GM23338 (cell line): ENCODE results near the gene URI1. TPM values are rescaled to one million over a fixed set of nuclear protein-coding genes. Genes with fewer than 3 reads are reported as not detected.

Experiments used
- ATAC-seq: fragments of 200-7000 bp; cut with Tn5 transposase; 3 replicates; pipeline ENCODE4 v1.9.1; 2020
- DNase-seq: peaks from one replicate; pipeline ENCODE4 v3.0.0-alpha.2; 2015; ENCODE audit warnings: low spot score
- H2AFZ ChIP-seq: fragments of 200-600 bp; sonication (generic); 2 replicates; pipeline ENCODE4 v1.8.0; 2016; ENCODE audit warnings: antibody characterized with exemption, mild to moderate bottlenecking, moderate library complexity
- H3F3A ChIP-seq: fragments of 200-600 bp; sonication (generic); replicated peaks from 2 replicates; pipeline ENCODE4 v1.8.0; 2017; ENCODE audit warnings: antibody characterized with exemption, mixed run types, low read depth
- H3K27ac ChIP-seq: fragments of 200-600 bp; sonication (generic); 2 replicates; pipeline ENCODE4 v1.6.1; 2016; ENCODE audit warnings: low read depth
- H3K27me3 ChIP-seq: fragments of 200-600 bp; sonication (generic); 2 replicates; pipeline ENCODE4 v1.8.0; 2016; ENCODE audit warnings: mild to moderate bottlenecking, mixed run types, moderate library complexity; ENCODE audit not compliant: insufficient read depth
- H3K36me3 ChIP-seq: fragments of 200-600 bp; sonication (generic); 2 replicates; pipeline ENCODE4 v1.8.0; 2016; ENCODE audit warnings: mild to moderate bottlenecking; ENCODE audit not compliant: insufficient read depth
- H3K4me1 ChIP-seq: fragments of 200-600 bp; sonication (generic); 2 replicates; pipeline ENCODE4 v1.8.0; 2016; ENCODE audit warnings: mild to moderate bottlenecking, moderate library complexity; ENCODE audit not compliant: insufficient read depth
- H3K4me2 ChIP-seq: fragments of 200-600 bp; sonication (generic); 2 replicates; pipeline ENCODE4 v1.7.1; 2017; ENCODE audit warnings: mixed run types
- H3K4me3 ChIP-seq: fragments of 200-600 bp; sonication (generic); 2 replicates; pipeline ENCODE4 v1.6.1; 2016; ENCODE audit warnings: mixed run types
- H3K79me2 ChIP-seq: fragments of 200-600 bp; sonication (generic); replicated peaks from 2 replicates; pipeline ENCODE4 v1.8.0; 2017; ENCODE audit warnings: mild to moderate bottlenecking; ENCODE audit not compliant: insufficient read depth
- H3K9me2 ChIP-seq: fragments of 200-600 bp; sonication (generic); 2 replicates; pipeline ENCODE4 v1.8.0; 2017; ENCODE audit not compliant: insufficient read depth
- H4K20me1 ChIP-seq: fragments of 200-600 bp; sonication (generic); replicated peaks from 2 replicates; pipeline ENCODE4 v1.8.0; 2017; ENCODE audit warnings: mild to moderate bottlenecking; ENCODE audit not compliant: insufficient read depth
- H3K27ac Mint-ChIP-seq: 2 replicates; pipeline ENCODE4 v1.8.0; 2020; ENCODE audit warnings: inconsistent platforms, mild to moderate bottlenecking, moderate library complexity, mixed read lengths
- H3K27me3 Mint-ChIP-seq: 3 replicates; pipeline ENCODE4 v1.8.0; 2022; ENCODE audit warnings: low read depth, mild to moderate bottlenecking, moderate library complexity, mixed read lengths, inconsistent platforms; ENCODE audit not compliant: insufficient read depth, poor library complexity
- H3K36me3 Mint-ChIP-seq: 3 replicates; pipeline ENCODE4 v1.8.0; 2021; ENCODE audit warnings: low read depth, mild to moderate bottlenecking, inconsistent platforms, moderate library complexity, mixed read lengths
- H3K4me1 Mint-ChIP-seq: 3 replicates; pipeline ENCODE4 v1.8.0; 2020; ENCODE audit warnings: mild to moderate bottlenecking, inconsistent platforms, mixed read lengths
- H3K4me3 Mint-ChIP-seq: 3 replicates; pipeline ENCODE4 v1.8.0; 2021; ENCODE audit warnings: moderate library complexity, mild to moderate bottlenecking, inconsistent platforms, mixed read lengths
- H3K9me3 Mint-ChIP-seq: 3 replicates; pipeline ENCODE4 v1.8.0; 2020; ENCODE audit warnings: moderate library complexity, mild to moderate bottlenecking, inconsistent platforms, mixed read lengths
- CTCF ChIP-seq, 2 experiments: fragments of 200-600 bp in 1 of 2; sonication (generic) in 1 of 2; conservative IDR thresholded peaks; 2 replicates each; pipeline versions ENCODE4 v1.5.1 to v1.6.1; 2016 to 2017; ENCODE audit warnings: antibody characterized with exemption in 2 of 2, low read depth in 2 of 2, mild to moderate bottlenecking in 2 of 2, moderate library complexity in 1 of 2
- EZH2 ChIP-seq: fragments of 200-600 bp; sonication (generic); IDR thresholded peaks from one replicate; pipeline ENCODE4 v1.8.0; 2017; ENCODE audit warnings: antibody characterized with exemption, mild to moderate bottlenecking, low read depth; ENCODE audit not compliant: unreplicated experiment
- EZH2phosphoT487 ChIP-seq: fragments of 200-600 bp; sonication (generic); IDR thresholded peaks from one replicate; pipeline ENCODE4 v1.8.1; 2018; ENCODE audit warnings: antibody characterized with exemption; ENCODE audit not compliant: unreplicated experiment
- JUNB ChIP-seq: IDR thresholded peaks from one replicate; pipeline ENCODE4 v1.6.1; 2016; ENCODE audit warnings: antibody characterized with exemption; ENCODE audit not compliant: unreplicated experiment
- NANOG ChIP-seq: IDR thresholded peaks from 2 replicates; pipeline ENCODE4 v1.6.1; 2016; ENCODE audit warnings: antibody characterized with exemption, borderline replicate concordance
- POLR2AphosphoS5 ChIP-seq: IDR thresholded peaks from 2 replicates; pipeline ENCODE4 v1.6.1; 2016; ENCODE audit warnings: antibody characterized with exemption, low read depth
- REST ChIP-seq: IDR thresholded peaks from one replicate; pipeline ENCODE4 v1.6.1; 2018; ENCODE audit warnings: antibody characterized with exemption; ENCODE audit not compliant: unreplicated experiment
- STAT1 ChIP-seq: IDR thresholded peaks from one replicate; pipeline ENCODE4 v1.6.1; 2016; ENCODE audit warnings: antibody characterized with exemption; ENCODE audit not compliant: unreplicated experiment
- polyA plus RNA-seq: library from polyadenylated mRNA; unstranded; fragments of >200 nt; fragmentation: Nextera tagmentation; extraction: Ambion mirVana; gene quantifications from 2 replicates; pipeline ENCODE4 v1.2.1, GENCODE V29; 2016
- total RNA-seq: library from RNA; depleted of rRNA; stranded (reverse); fragments of >200 nt; shearing (Covaris generic); gene quantifications from 2 replicates; pipeline ENCODE4 v1.2.3, GENCODE V29; 2014

The URI1 gene
- total and polyA plus RNA-seq, 2 experiments from 2014 or later, result 27.6 to 68.4 TPM

- TF ChIP-seq REST (no peak), CTCF (conservative IDR thresholded peaks at IDR 0.05; ENCODE audit: low read depth in 2 of 2) (no peak), POLR2AphosphoS5 (no peak), STAT1 (no peak), EZH2 (no peak), NANOG (no peak), JUNB (no peak)
Measured at GRCh38 chr19:30047432-30047831, 105.4 kb downstream of the URI1 start (continued).

- DNase-seq (no peak), ATAC-seq (no peak)
- Histone ChIP-seq H2AFZ (no peak overlapping the region), H3K36me3 (no peaks in the 10 kb centered on the region), H3K4me1 (peaks cover 10% of the 10 kb centered on the region; the same call in 1 of the 2 replicates), H3K4me2 (no peak overlapping the region), H3F3A (no peaks in the 10 kb centered on the region), H3K79me2 (no peaks in the 10 kb centered on the region), H3K9me2 (peaks cover under 1% of the 10 kb centered on the region; the same call in 1 of the 2 replicates), H3K4me3 (no peak overlapping the region), H3K27ac (no peak overlapping the region), H4K20me1 (no peaks in the 10 kb centered on the region), H3K27me3 (no peaks in the 10 kb centered on the region)
- no peak overlapping the region for H3K4me3 Mint-ChIP-seq
- peaks cover 16% of the 10 kb centered on the region for H3K4me1 Mint-ChIP-seq
- H3K27ac Mint-ChIP-seq, result no peak overlapping the region
- H3K9me3 Mint-ChIP-seq, result no peaks in the 10 kb centered on the region
- peaks cover 2% of the 10 kb centered on the region for H3K27me3 Mint-ChIP-seq
- H3K36me3 Mint-ChIP-seq, result no peaks in the 10 kb centered on the region
- no peak for TF ChIP-seq EZH2phosphoT487
- no peak for TF ChIP-seq NANOG
Measured at GRCh38 chr19:30049226-30049625, 107.2 kb downstream of the URI1 start.
